Sigmoid colon (tissue), 7 donors: ENCODE data around the gene KLHL15. TPM values are rescaled to one million over a fixed set of nuclear protein-coding genes. Genes with fewer than 3 reads are reported as not detected.

Experiments used
- DNase-seq: peaks from one replicate; pipeline ENCODE4 v3.0.0-alpha.2; 2019
- H3K27ac ChIP-seq, 4 donors: fragments of 200-600 bp; sonication (generic); one replicate each; pipeline ENCODE4 v1.5.1; 2016 to 2019; ENCODE audit warnings: mild to moderate bottlenecking in 1 of 4
- H3K27me3 ChIP-seq, 3 donors: fragments of 200-600 bp; sonication (generic); one replicate each; pipeline ENCODE4 v1.5.1; 2019; ENCODE audit warnings: mild to moderate bottlenecking in 1 of 3
- H3K36me3 ChIP-seq, 4 donors: fragments of 200-600 bp; sonication (generic); one replicate each; pipeline ENCODE4 v1.5.1; 2016 to 2019
- H3K4me1 ChIP-seq, 4 donors: fragments of 200-600 bp; sonication (generic); one replicate each; pipeline ENCODE4 v1.5.1; 2017 to 2019
- H3K4me3 ChIP-seq, 4 donors: fragments of 200-600 bp; sonication (generic); one replicate each; pipeline ENCODE4 v1.5.1; 2017 to 2019; ENCODE audit warnings: mild to moderate bottlenecking in 2 of 4, moderate library complexity in 1 of 4
- H3K9me3 ChIP-seq, 4 donors: fragments of 200-600 bp in 3 of 4; sonication (generic) in 3 of 4; one replicate each; pipeline versions ENCODE4 v1.5.1 to v1.6.1; 2013 to 2019
- EP300 ChIP-seq, 4 donors: sonication (generic); formaldehyde crosslinking; IDR thresholded peaks; one replicate each; pipeline ENCODE4 v1.6.1; 2017; ENCODE audit warnings: antibody characterized with exemption in 4 of 4
- POLR2A ChIP-seq, 2 donors: fragments of 450-650 bp; IDR thresholded peaks; one replicate each; pipeline ENCODE4 v1.6.1; 2016; ENCODE audit warnings: antibody characterized with exemption in 2 of 2, mild to moderate bottlenecking in 2 of 2, moderate library complexity in 2 of 2
- POLR2AphosphoS5 ChIP-seq, 4 donors: sonication (generic); formaldehyde crosslinking; IDR thresholded peaks; one replicate each; pipeline ENCODE4 v1.6.1; 2017; ENCODE audit warnings: antibody characterized with exemption in 4 of 4
- WGBS, 2 donors: extraction: QIAGEN DNeasy Blood & Tissue Kit; methylation state at CpG; one replicate each; pipeline ENCODE4 v1.1.7; 2013; 5-methylcytosine and 5-hydroxymethylcytosine counted together
- intact Hi-C: fragments of 100-400 bp; cut with DNase I; formaldehyde crosslinking; loops from one replicate; pipeline ENCODE4 v1.15.1; 2023
- polyA plus RNA-seq, 3 donors: library from polyadenylated mRNA; stranded (reverse); fragments of 200-250 nt; gene quantifications; one replicate each; pipeline ENCODE4 v1.2.3, GENCODE V29; 2013
- total RNA-seq, 4 donors: library from RNA; depleted of rRNA; stranded (reverse); fragments of >200 nt; gene quantifications; one replicate each; pipeline ENCODE4 v1.1.0, GENCODE V29; 2016
- TF ChIP-seq, protein P1 (sequence below), 4 experiments: fragments of 450-650 bp in 3 of 4; fragments of 200-600 bp in 1 of 4; IDR thresholded peaks; one replicate each; pipeline ENCODE4 v1.5.1; 2016 to 2019; ENCODE audit warnings: antibody characterized with exemption in 4 of 4, mild to moderate bottlenecking in 3 of 4, moderate library complexity in 2 of 4
- donor health status: healthy with polysubstance abuse.
- donor health status: Bipolar disorder and iron deficiency.
- donor health status: healthy.

KLHL15 gene
- total and polyA plus RNA-seq, 7 donors: 0.60 to 15.1 (median 8.0) TPM

DNA sequence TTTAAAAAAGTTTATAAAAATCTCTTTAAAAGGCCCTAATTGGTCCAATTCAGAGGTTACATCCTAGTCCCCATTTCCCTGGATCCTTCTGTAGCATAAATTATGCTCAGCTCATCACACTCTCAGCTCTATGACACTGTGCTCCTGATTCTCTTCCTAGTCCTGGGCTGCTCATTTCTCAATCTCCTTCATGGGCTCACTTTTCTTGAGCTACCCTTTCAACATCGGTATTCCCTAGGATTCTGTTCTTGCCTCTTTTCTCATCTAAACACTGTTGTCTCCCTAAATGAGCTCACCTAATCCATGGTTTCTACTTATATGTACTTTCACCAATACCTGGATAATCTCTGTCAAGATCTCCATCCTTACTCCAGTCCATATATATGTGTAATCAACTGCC lies 14.7 kb downstream of the KLHL15 start:
- intact Hi-C loops: loop anchor here (10.0 kb wide), 1 partner anchor 57 kb away; no protein-coding TSS in a partner anchor
- 97 to 98% methylated on average over 1 of the region's 1 CpG for WGBS, 2 donors

DNA sequence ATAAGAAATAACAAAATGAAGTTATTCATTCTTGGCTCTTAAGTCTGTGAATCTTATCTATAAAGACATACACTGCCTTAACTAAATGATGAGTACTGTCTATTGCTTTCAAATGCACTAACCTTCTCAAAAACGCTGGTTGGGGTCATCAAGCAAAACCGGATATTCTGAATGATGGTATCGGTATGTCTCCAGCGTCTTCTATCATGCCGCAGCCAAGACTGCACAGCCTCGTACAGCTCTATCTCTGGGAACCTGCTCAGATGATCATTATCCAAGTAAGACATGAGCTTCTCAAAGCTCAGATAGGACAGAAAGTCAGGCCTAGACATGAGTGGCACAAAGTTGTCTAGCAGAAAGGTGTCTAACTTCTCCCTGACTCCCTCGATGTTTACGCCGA lies 21.1 kb downstream of the KLHL15 start:
- peaks cover 0 to 5% (median 0%) of the 10 kb centered on the region in 4 donors for H3K36me3 ChIP-seq
- no peaks in the 10 kb centered on the region for H3K4me1 ChIP-seq
- DNase-seq: no peak
- no peak overlapping the region for H3K4me3 ChIP-seq
- TF ChIP-seq, protein P1, sequence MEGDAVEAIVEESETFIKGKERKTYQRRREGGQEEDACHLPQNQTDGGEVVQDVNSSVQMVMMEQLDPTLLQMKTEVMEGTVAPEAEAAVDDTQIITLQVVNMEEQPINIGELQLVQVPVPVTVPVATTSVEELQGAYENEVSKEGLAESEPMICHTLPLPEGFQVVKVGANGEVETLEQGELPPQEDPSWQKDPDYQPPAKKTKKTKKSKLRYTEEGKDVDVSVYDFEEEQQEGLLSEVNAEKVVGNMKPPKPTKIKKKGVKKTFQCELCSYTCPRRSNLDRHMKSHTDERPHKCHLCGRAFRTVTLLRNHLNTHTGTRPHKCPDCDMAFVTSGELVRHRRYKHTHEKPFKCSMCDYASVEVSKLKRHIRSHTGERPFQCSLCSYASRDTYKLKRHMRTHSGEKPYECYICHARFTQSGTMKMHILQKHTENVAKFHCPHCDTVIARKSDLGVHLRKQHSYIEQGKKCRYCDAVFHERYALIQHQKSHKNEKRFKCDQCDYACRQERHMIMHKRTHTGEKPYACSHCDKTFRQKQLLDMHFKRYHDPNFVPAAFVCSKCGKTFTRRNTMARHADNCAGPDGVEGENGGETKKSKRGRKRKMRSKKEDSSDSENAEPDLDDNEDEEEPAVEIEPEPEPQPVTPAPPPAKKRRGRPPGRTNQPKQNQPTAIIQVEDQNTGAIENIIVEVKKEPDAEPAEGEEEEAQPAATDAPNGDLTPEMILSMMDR (IDR thresholded peaks at IDR 0.05): no peak
- TF ChIP-seq POLR2A (IDR thresholded peaks at IDR 0.05) (no peak), EP300 (IDR thresholded peaks at IDR 0.05) (no peak), POLR2AphosphoS5 (IDR thresholded peaks at IDR 0.05) (no peak)
- no peak overlapping the region for H3K27ac ChIP-seq
- intact Hi-C loops: no loop called here
- 94 to 95% methylated on average over 9 of the region's 9 CpGs for WGBS, 2 donors
- H3K9me3 ChIP-seq: no peaks in the 10 kb centered on the region
- H3K27me3 ChIP-seq: no peaks in the 10 kb centered on the region

More for the DNA sequence above, 14.7 kb downstream of the KLHL15 start:
- Histone ChIP-seq H3K4me3 (no peak overlapping the region), H3K36me3 (no peaks in the 10 kb centered on the region), H3K27me3 (no peaks in the 10 kb centered on the region), H3K9me3 (no peaks in the 10 kb centered on the region), H3K27ac (no peak overlapping the region), H3K4me1 (no peaks in the 10 kb centered on the region)
- TF ChIP-seq EP300 (IDR thresholded peaks at IDR 0.05) (no peak), POLR2AphosphoS5 (IDR thresholded peaks at IDR 0.05) (no peak), POLR2A (IDR thresholded peaks at IDR 0.05) (no peak)
- TF ChIP-seq, protein P1 (IDR thresholded peaks at IDR 0.05): no peak
- DNase-seq: no peak

DNA sequence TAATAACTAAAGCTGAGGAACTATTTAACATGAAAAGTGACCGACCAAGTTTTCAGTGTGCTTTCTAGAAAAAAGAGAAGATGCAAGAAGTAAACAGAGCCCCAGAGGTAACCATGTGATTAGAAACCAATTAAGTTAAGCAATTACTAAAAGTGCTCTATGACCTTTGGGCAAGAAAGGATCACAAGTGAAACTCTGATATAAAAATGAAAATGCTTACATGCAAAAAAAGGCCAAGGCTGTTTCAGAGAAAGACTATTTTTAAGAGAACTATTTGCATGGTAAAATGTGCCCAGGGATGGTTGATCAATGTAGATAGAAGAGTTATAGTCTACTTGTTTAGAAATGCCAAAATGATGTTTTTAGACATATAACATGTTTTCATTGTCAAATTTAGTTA lies 22.0 kb downstream of the KLHL15 start:
- H3K27ac ChIP-seq: no peak overlapping the region
- WGBS, 2 donors: 72 to 79% methylated on average over 1 of the region's 1 CpG
- no peak for DNase-seq
- TF ChIP-seq EP300 (IDR thresholded peaks at IDR 0.05): no peak
- TF ChIP-seq, protein P1 (IDR thresholded peaks at IDR 0.05): no peak
- TF ChIP-seq POLR2A (IDR thresholded peaks at IDR 0.05): no peak
- TF ChIP-seq POLR2AphosphoS5 (IDR thresholded peaks at IDR 0.05): no peak
- intact Hi-C loops: no loop called here
- H3K27me3 ChIP-seq: no peaks in the 10 kb centered on the region
- no peaks in the 10 kb centered on the region for H3K9me3 ChIP-seq
- H3K4me3 ChIP-seq: no peak overlapping the region
- no peaks in the 10 kb centered on the region for H3K4me1 ChIP-seq
- peaks cover 0 to 5% (median 0%) of the 10 kb centered on the region in 4 donors for H3K36me3 ChIP-seq

DNA sequence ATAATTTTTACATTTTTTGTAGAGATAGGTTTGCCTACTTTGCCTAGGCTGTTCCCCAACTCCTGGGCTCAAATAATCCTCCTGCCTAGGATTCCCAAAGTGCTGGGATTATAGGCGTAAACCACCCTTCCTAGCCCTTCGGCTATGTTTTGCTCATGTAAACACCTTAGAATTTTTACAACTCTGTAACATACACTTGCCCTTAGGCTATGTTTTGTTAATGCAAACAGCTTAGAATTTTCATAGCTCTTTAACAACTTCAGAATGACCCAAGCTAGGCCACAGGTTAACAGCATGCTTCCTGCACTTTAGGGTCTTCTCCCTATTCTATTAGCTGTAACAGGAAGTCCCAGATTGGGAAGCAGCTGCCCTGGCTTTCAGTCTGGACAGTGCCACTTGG lies 24.2 kb downstream of the KLHL15 start:
- peaks cover 0 to 5% (median 2%) of the 10 kb centered on the region in 4 donors for H3K36me3 ChIP-seq
- H3K9me3 ChIP-seq: no peaks in the 10 kb centered on the region
- no peak overlapping the region for H3K27ac ChIP-seq
- DNase-seq: no peak
- TF ChIP-seq POLR2AphosphoS5 (IDR thresholded peaks at IDR 0.05) (no peak), EP300 (IDR thresholded peaks at IDR 0.05) (no peak), POLR2A (IDR thresholded peaks at IDR 0.05) (no peak)
- TF ChIP-seq, protein P1 (IDR thresholded peaks at IDR 0.05): no peak
- intact Hi-C loops: no loop called here
- H3K4me3 ChIP-seq: no peak overlapping the region
- WGBS, 2 donors: 17 to 55% methylated on average over 2 of the region's 2 CpGs
- H3K27me3 ChIP-seq: no peaks in the 10 kb centered on the region
- no peaks in the 10 kb centered on the region for H3K4me1 ChIP-seq

DNA sequence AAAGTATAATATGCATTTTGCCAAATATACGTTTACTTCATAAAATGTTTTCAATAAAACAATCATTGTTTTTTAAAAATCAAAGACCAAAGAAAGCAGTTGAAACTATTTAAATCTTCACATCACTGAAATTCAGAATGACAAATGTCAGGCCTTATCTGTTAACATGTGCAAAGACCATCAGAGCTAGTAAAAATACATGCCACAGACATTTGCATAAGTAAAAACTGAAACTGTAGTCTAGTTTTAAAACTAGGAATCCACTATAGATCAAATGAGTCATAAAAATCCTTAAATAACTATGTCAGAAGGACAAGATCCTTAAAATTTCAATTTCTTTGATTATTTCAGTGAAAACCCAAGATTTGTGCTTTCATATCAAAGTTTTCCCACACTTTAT lies 24.8 kb downstream of the KLHL15 start:
- Histone ChIP-seq H3K9me3 (no peaks in the 10 kb centered on the region), H3K27me3 (no peaks in the 10 kb centered on the region), H3K27ac (no peak overlapping the region), H3K4me3 (no peak overlapping the region), H3K36me3 (peaks cover 0 to 5% (median 2%) of the 10 kb centered on the region in 4 donors), H3K4me1 (no peaks in the 10 kb centered on the region)
- no peak for TF ChIP-seq EP300 (IDR thresholded peaks at IDR 0.05)
- TF ChIP-seq POLR2AphosphoS5 (IDR thresholded peaks at IDR 0.05): no peak
- TF ChIP-seq, protein P1 (IDR thresholded peaks at IDR 0.05): no peak
- TF ChIP-seq POLR2A (IDR thresholded peaks at IDR 0.05): no peak
- 91 to 94% methylated on average over 1 of the region's 1 CpG for WGBS, 2 donors
- intact Hi-C loops: no loop called here
- DNase-seq: no peak
